Panc1 (cell line): ENCODE results near the gene BMP2. TPM values are rescaled to one million over a fixed set of nuclear protein-coding genes. Genes with fewer than 3 reads are reported as not detected.

Experiments
- ATAC-seq: fragments of 200-7000 bp; cut with Tn5 transposase; 2 replicates; pipeline ENCODE4 v1.9.1; 2020; ENCODE audit warnings: mild to moderate bottlenecking, moderate library complexity
- BruUV-seq: library from RNA; stranded (reverse); fragments of 400-500 nt; replicated peaks from 2 replicates; lab custom pipeline; 2021; lab: Mats Ljungman, UMichigan
- CTCF ChIA-PET: fragments of 300-600 bp; sonication (Branson Sonifier 250); formaldehyde crosslinking; loops from one replicate; lab custom pipeline; 2022; ENCODE audit warnings: antibody characterized with exemption; lab: Charles Lee
- POLR2A ChIA-PET: fragments of 300-600 bp; sonication (Branson Sonifier 250); formaldehyde crosslinking; loops from one replicate; lab custom pipeline; 2022; ENCODE audit warnings: antibody characterized with exemption; lab: Charles Lee
- DNase-seq: peaks from one replicate; pipeline ENCODE4 v3.0.0-alpha.2; 2010; ENCODE audit warnings: low read depth, low spot score
- H3K27ac ChIP-seq: 2 replicates; pipeline ENCODE4 v1.5.1; 2011; ENCODE audit warnings: mild to moderate bottlenecking, low read length, inconsistent platforms
- H3K27me3 ChIP-seq: fragments of 200-500 bp; sonication (Bioruptor generic); 2 replicates; pipeline ENCODE4 v1.6.0; 2014; ENCODE audit warnings: low read length, inconsistent platforms; ENCODE audit not compliant: control insufficient read depth, insufficient read depth
- H3K36me3 ChIP-seq: fragments of 200-500 bp; sonication (Bioruptor generic); 2 replicates; pipeline ENCODE4 v1.5.1; 2014; ENCODE audit warnings: inconsistent platforms, mild to moderate bottlenecking, low read length, moderate library complexity; ENCODE audit not compliant: control insufficient read depth, insufficient read depth
- H3K4me1 ChIP-seq: 2 replicates; pipeline ENCODE4 v1.5.1; 2011; ENCODE audit warnings: inconsistent platforms, mild to moderate bottlenecking, low read length, moderate library complexity; ENCODE audit not compliant: control insufficient read depth, insufficient read depth
- H3K4me3 ChIP-seq, 2 experiments: 2 replicates each; pipeline ENCODE4 v1.5.1; 2011 to 2012; ENCODE audit warnings: low read depth in 2 of 2, low read length in 2 of 2, mild to moderate bottlenecking in 2 of 2, inconsistent platforms in 1 of 2, moderate library complexity in 1 of 2
- H3K9me3 ChIP-seq: fragments of 200-500 bp; sonication (Bioruptor generic); 2 replicates; pipeline ENCODE4 v1.5.1; 2014; ENCODE audit warnings: low read depth, mild to moderate bottlenecking, inconsistent platforms, low read length, moderate library complexity; ENCODE audit not compliant: control insufficient read depth, insufficient read depth
- CTCF ChIP-seq: fragments of 450-650 bp; IDR thresholded peaks from 2 replicates; pipeline ENCODE4 v1.5.1; 2017; ENCODE audit warnings: mild to moderate bottlenecking
- POLR2AphosphoS5 ChIP-seq: IDR thresholded peaks from 2 replicates; pipeline ENCODE4 v1.6.1; 2012; ENCODE audit warnings: mild to moderate bottlenecking, low read depth, low read length, moderate library complexity
- SIN3A ChIP-seq: IDR thresholded peaks from 2 replicates; pipeline ENCODE4 v1.6.1; 2012; ENCODE audit warnings: low read depth, mild to moderate bottlenecking, low read length, moderate library complexity, borderline replicate concordance; ENCODE audit not compliant: insufficient read depth
- TCF7L2 ChIP-seq: IDR thresholded peaks from 2 replicates; pipeline ENCODE4 v1.6.1; 2011; ENCODE audit warnings: mild to moderate bottlenecking, low read depth, low read length, inconsistent platforms
- in situ Hi-C: cut with HindIII; loops from 2 replicates; pipeline ENCODE4 v1.10.0; 2016; ENCODE audit warnings: low sequenced_read_pairs, low pct_unique_long_range_greater_than_20kb
- intact Hi-C: fragments of 100-400 bp; cut with micrococcal nuclease; formaldehyde crosslinking; loops from one replicate; pipeline ENCODE4 v1.10.0; 2022; ENCODE audit not compliant: unreplicated experiment
- total RNA-seq: library from RNA; stranded (reverse); gene quantifications from one replicate; pipeline ENCODE4 v1.2.1, GENCODE V29; 2021; ENCODE audit not compliant: unreplicated experiment
- TF ChIP-seq, protein P1 (sequence below), 2 experiments: IDR thresholded peaks; 2 replicates each; pipeline ENCODE4 v1.6.1; 2011 to 2012; ENCODE audit warnings: low read depth in 2 of 2, control low read depth in 1 of 2, low read length in 1 of 2, mild to moderate bottlenecking in 1 of 2, moderate library complexity in 1 of 2; ENCODE audit not compliant: insufficient read depth in 1 of 2

The BMP2 gene
- total RNA-seq, 1 experiment from 2014 or later = 0.23 TPM

DNA sequence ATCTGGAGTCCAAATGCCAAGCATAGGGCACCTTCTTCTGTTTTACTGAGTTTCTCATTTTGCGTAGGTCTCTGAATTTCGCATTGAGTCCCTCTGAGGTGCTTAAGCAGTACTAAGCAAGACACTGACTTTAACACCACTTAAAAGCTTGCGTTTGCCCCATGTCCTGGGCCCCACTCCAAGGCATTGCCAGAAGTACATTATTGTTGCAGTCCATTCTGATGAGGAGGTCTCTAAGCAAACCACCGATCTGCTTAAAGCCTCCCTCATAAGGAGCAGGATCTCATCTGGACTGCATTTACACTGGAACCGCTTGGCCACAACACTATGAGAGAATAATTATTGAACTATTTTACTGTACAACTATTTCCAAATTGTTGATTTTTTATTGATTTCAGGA, 16.3 kb downstream of the BMP2 start:
- POLR2A ChIA-PET = no interaction called here
- no peak for DNase-seq
- Histone ChIP-seq H3K36me3 (no peaks in the 10 kb centered on the region), H3K27me3 (no peaks in the 10 kb centered on the region; the same call in 1 of the 2 replicates), H3K9me3 (no peaks in the 10 kb centered on the region), H3K4me1 (no peaks in the 10 kb centered on the region; the same call in 1 of the 2 replicates), H3K4me3 (no peak overlapping the region), H3K27ac (no peak overlapping the region)
- TF ChIP-seq CTCF (no peak), TCF7L2 (no peak), SIN3A (no peak), POLR2AphosphoS5 (no peak)
- TF ChIP-seq, protein P1, sequence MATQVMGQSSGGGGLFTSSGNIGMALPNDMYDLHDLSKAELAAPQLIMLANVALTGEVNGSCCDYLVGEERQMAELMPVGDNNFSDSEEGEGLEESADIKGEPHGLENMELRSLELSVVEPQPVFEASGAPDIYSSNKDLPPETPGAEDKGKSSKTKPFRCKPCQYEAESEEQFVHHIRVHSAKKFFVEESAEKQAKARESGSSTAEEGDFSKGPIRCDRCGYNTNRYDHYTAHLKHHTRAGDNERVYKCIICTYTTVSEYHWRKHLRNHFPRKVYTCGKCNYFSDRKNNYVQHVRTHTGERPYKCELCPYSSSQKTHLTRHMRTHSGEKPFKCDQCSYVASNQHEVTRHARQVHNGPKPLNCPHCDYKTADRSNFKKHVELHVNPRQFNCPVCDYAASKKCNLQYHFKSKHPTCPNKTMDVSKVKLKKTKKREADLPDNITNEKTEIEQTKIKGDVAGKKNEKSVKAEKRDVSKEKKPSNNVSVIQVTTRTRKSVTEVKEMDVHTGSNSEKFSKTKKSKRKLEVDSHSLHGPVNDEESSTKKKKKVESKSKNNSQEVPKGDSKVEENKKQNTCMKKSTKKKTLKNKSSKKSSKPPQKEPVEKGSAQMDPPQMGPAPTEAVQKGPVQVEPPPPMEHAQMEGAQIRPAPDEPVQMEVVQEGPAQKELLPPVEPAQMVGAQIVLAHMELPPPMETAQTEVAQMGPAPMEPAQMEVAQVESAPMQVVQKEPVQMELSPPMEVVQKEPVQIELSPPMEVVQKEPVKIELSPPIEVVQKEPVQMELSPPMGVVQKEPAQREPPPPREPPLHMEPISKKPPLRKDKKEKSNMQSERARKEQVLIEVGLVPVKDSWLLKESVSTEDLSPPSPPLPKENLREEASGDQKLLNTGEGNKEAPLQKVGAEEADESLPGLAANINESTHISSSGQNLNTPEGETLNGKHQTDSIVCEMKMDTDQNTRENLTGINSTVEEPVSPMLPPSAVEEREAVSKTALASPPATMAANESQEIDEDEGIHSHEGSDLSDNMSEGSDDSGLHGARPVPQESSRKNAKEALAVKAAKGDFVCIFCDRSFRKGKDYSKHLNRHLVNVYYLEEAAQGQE (IDR thresholded peaks at IDR 0.05; ENCODE audit: insufficient read depth in 1 of 2, low read depth in 2 of 2, low read length in 1 of 2) = no peak
- CTCF ChIA-PET = no interaction called here
- in situ Hi-C loops = no loop called here
- BruUV-seq = no TSS peak
- intact Hi-C loops = no loop called here
- ATAC-seq = no peak

DNA sequence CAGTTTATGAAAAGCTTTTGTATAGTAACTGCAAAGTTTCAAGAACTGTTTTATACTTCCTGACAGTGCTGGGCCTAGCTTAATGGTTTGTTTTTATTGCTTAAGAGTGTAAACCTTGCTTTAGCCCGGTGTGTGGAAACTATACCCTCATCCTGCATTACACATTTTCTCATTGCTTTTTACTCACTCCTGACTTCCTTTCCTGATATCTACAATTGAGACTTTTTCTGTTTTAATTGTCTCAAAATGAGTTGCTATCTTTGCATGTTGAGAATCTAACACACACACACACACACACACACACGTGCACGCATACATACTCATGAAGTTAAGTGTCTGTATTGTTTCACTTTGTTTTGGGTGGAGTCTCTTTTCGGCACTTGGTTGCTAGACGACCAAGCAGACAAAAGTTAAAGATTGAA, 16.7 kb downstream of the BMP2 start:
- CTCF ChIA-PET = no interaction called here
- Histone ChIP-seq H3K27me3 (no peaks in the 10 kb centered on the region; the same call in 1 of the 2 replicates), H3K9me3 (no peaks in the 10 kb centered on the region), H3K4me3 (no peak overlapping the region), H3K36me3 (no peaks in the 10 kb centered on the region), H3K27ac (no peak overlapping the region), H3K4me1 (no peaks in the 10 kb centered on the region; the same call in 1 of the 2 replicates)
- DNase-seq = no peak
- no TSS peak for BruUV-seq
- TF ChIP-seq SIN3A = no peak
- TF ChIP-seq CTCF = no peak
- TF ChIP-seq, protein P1 (IDR thresholded peaks at IDR 0.05; ENCODE audit: insufficient read depth in 1 of 2, low read depth in 2 of 2, low read length in 1 of 2) = no peak
- no peak for TF ChIP-seq TCF7L2
- POLR2A ChIA-PET = no interaction called here
- intact Hi-C loops (no loop called here), in situ Hi-C loops (no loop called here)
- ATAC-seq = no peak
